Psoas muscle (tissue), 8 donors: ENCODE data around the gene AOX1. TPM values are rescaled to one million over a fixed set of nuclear protein-coding genes. Genes with fewer than 3 reads are reported as not detected.

Source experiments
- ATAC-seq, 4 donors: fragments of 200-7000 bp; cut with Tn5 transposase; one replicate each; pipeline ENCODE4 v1.9.1; 2020; ENCODE audit warnings: moderate library complexity in 3 of 4, mild to moderate bottlenecking in 2 of 4
- DNase-seq, 2 donors: peaks; one replicate each; pipeline ENCODE4 v3.0.0-alpha.2; 2020
- H3K27ac ChIP-seq: fragments of 200-600 bp; one replicate; pipeline ENCODE4 v1.8.0; 2022
- H3K27me3 ChIP-seq, 3 donors: fragments of 200-600 bp in 1 of 3; one replicate each; pipeline versions ENCODE4 v1.6.1 to v1.8.0; 2013 to 2022; ENCODE audit warnings: low read length in 2 of 3, mild to moderate bottlenecking in 2 of 3, moderate library complexity in 1 of 3; ENCODE audit not compliant: insufficient read depth in 3 of 3
- H3K36me3 ChIP-seq, 2 donors: fragments of 200-600 bp in 1 of 2; one replicate each; pipeline versions ENCODE4 v1.6.1 to v1.8.0; 2013 to 2022; ENCODE audit warnings: low read depth in 1 of 2, mild to moderate bottlenecking in 1 of 2, moderate library complexity in 1 of 2; ENCODE audit not compliant: insufficient read depth in 1 of 2
- H3K4me1 ChIP-seq: fragments of 200-600 bp; one replicate; pipeline ENCODE4 v1.8.0; 2022
- H3K4me3 ChIP-seq: fragments of 200-600 bp; one replicate; pipeline ENCODE4 v1.8.0; 2022; ENCODE audit warnings: mild to moderate bottlenecking
- H3K9me3 ChIP-seq: fragments of 200-600 bp; one replicate; pipeline ENCODE4 v1.8.0; 2022
- WGBS, 3 donors: extraction: QIAGEN DNeasy Blood & Tissue Kit; methylation state at CpG; one replicate each; pipeline versions ENCODE4 v1.1.6 to v1.1.7; 2013; 5-methylcytosine and 5-hydroxymethylcytosine counted together
- intact Hi-C, 2 donors: fragments of 100-400 bp; cut with DNase I; formaldehyde crosslinking; loops; one replicate each; pipeline versions ENCODE4 v1.11.0 to v1.14.2; 2022
- polyA plus RNA-seq, 3 donors: library from polyadenylated mRNA; stranded (reverse); fragments of 200-250 nt; gene quantifications; one replicate each; pipeline ENCODE4 v1.2.3, GENCODE V29; 2013
- total RNA-seq, 4 donors: library from RNA; stranded (reverse); fragmentation: NEBNext Ultra II Directional in 2 of 4; extraction: Animal tissue kit (Norgen Biotek cat#: 25700) in 2 of 4; gene quantifications; one replicate each; pipeline versions ENCODE4 v1.2.1 to v1.2.4, GENCODE V29; 2021 to 2023
- TF ChIP-seq, protein P1 (sequence below): fragments of 200-600 bp; IDR thresholded peaks from one replicate; pipeline ENCODE4 v1.8.0; 2022; ENCODE audit warnings: antibody characterized with exemption
- donor health status: healthy with polysubstance abuse.
- donor health status: DM: no; HTN: no; CAD: no; lungs with moderate emphysema.
- donor health status: Bipolar disorder and iron deficiency.
- donor health status: healthy.
- donor health status: DM: yes; HTN: yes; CAD: no.
- donor health status: DM: no; HTN: no; CAD: no.
- donor health status: DM: no; HTN: no; CAD: no.
- donor health status: DM: yes; HTN: yes; CAD: no.

AOX1 gene
- total and polyA plus RNA-seq, 7 donors = 4.2 to 17.0 (median 10.3) TPM

DNA sequence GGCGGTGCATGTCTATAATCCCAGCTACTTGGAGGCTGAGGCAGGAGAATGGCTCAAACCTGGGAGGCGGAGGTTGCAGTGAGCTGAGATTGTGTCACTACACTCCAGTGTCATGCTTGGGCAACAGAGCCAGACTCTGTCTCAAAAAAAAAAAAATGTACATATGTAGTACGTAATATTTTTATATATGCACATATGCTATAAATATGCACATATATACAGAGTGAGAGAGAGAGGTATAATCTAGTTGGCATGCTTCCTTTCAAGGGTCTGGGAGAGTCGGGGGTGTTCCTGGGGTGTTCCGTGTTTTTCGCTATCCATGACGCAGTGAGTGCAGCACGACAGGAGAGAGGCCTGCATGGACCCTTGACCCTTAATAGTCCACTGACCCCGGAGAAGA is 83.5 kb downstream of the AOX1 start:
- no peaks in the 10 kb centered on the region for H3K9me3 ChIP-seq
- no peak overlapping the region for H3K4me3 ChIP-seq
- DNase-seq = no peak
- intact Hi-C loops = no loop called here
- no peaks in the 10 kb centered on the region for H3K36me3 ChIP-seq
- TF ChIP-seq, protein P1, sequence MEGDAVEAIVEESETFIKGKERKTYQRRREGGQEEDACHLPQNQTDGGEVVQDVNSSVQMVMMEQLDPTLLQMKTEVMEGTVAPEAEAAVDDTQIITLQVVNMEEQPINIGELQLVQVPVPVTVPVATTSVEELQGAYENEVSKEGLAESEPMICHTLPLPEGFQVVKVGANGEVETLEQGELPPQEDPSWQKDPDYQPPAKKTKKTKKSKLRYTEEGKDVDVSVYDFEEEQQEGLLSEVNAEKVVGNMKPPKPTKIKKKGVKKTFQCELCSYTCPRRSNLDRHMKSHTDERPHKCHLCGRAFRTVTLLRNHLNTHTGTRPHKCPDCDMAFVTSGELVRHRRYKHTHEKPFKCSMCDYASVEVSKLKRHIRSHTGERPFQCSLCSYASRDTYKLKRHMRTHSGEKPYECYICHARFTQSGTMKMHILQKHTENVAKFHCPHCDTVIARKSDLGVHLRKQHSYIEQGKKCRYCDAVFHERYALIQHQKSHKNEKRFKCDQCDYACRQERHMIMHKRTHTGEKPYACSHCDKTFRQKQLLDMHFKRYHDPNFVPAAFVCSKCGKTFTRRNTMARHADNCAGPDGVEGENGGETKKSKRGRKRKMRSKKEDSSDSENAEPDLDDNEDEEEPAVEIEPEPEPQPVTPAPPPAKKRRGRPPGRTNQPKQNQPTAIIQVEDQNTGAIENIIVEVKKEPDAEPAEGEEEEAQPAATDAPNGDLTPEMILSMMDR = no peak
- ATAC-seq = no peak
- 84 to 90% (median 89%) methylated on average over 9 of the region's 9 CpGs for WGBS, 3 donors
- no peaks in the 10 kb centered on the region for H3K27me3 ChIP-seq
- no peak overlapping the region for H3K27ac ChIP-seq
- no peaks in the 10 kb centered on the region for H3K4me1 ChIP-seq

- TF ChIP-seq, protein P1 = no peak
- no peak overlapping the region for H3K27ac ChIP-seq
- no peaks in the 10 kb centered on the region for H3K9me3 ChIP-seq
- no peaks in the 10 kb centered on the region for H3K4me1 ChIP-seq
- H3K36me3 ChIP-seq = no peaks in the 10 kb centered on the region
- no peaks in the 10 kb centered on the region for H3K27me3 ChIP-seq
- ATAC-seq (no peak), DNase-seq (no peak)
- intact Hi-C loops = no loop called here
- H3K4me3 ChIP-seq = no peak overlapping the region
- WGBS, 3 donors = 58 to 61% (median 59%) methylated on average over 4 of the region's 4 CpGs
These were observed 84.5 kb downstream of the AOX1 start for GRCh38 chr2:200670313-200670712.

- intact Hi-C loops = no loop called here
- Histone ChIP-seq H3K27ac (no peak overlapping the region), H3K36me3 (no peaks in the 10 kb centered on the region), H3K4me1 (no peaks in the 10 kb centered on the region), H3K9me3 (no peaks in the 10 kb centered on the region), H3K27me3 (no peaks in the 10 kb centered on the region), H3K4me3 (no peak overlapping the region)
- 80 to 91% (median 87%) methylated on average over 1 of the region's 1 CpG for WGBS, 3 donors
- TF ChIP-seq, protein P1 = no peak
- DNase-seq (no peak), ATAC-seq (no peak)
These were observed 84.9 kb downstream of the AOX1 start for GRCh38 chr2:200670751-200671150.

GRCh38 chr2:200673191-200673590 is 87.4 kb downstream of the AOX1 start:
- intact Hi-C loops = no loop called here
- DNase-seq (no peak), ATAC-seq (no peak)
- Histone ChIP-seq H3K4me1 (no peaks in the 10 kb centered on the region), H3K27me3 (no peaks in the 10 kb centered on the region), H3K4me3 (no peak overlapping the region), H3K36me3 (no peaks in the 10 kb centered on the region), H3K27ac (no peak overlapping the region), H3K9me3 (no peaks in the 10 kb centered on the region)
- TF ChIP-seq, protein P1 = no peak
- 73 to 78% (median 74%) methylated on average over 5 of the region's 5 CpGs for WGBS, 3 donors

DNA sequence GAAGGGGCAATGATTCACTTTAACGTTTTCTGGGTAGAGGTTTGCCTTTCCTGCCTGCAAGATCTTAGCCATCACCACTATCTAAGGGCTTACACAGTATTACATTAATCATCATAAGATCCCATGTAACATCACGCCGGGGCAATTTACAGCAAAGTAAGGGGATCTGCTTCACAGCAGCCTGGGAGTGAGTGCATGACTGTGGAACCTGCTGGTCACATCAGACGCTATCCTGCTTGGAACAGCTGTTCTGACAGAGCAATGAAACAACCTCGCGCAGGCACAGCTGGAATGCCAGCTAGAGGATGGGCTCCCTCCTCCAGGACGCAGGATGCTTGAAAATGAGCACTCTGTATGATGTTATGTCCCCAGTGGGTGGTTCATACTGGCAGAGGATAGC is 89.0 kb downstream of the AOX1 start:
- Histone ChIP-seq H3K4me3 (no peak overlapping the region), H3K27me3 (no peaks in the 10 kb centered on the region), H3K4me1 (no peaks in the 10 kb centered on the region), H3K27ac (no peak overlapping the region), H3K9me3 (no peaks in the 10 kb centered on the region), H3K36me3 (no peaks in the 10 kb centered on the region)
- DNase-seq (no peak), ATAC-seq (no peak)
- intact Hi-C loops = no loop called here
- TF ChIP-seq, protein P1 = no peak
- WGBS, 3 donors = 33 to 47% (median 36%) methylated on average over 7 of the region's 7 CpGs
